DMS153 treated with DMSO at 0.1 percent for 48 hours (cell line): ENCODE measurements around the gene C11orf58.

Source experiments
- DNase-seq: peaks from one replicate; lab custom pipeline; 2025; ENCODE audit not compliant: unreplicated experiment; lab: John Stamatoyannopoulos, UW

C11orf58 gene

GRCh38 chr11:16738193-16738946, at the start of gene C11orf58:
C11orf58 (plus strand) TSS chr11:16738647; CDS start chr11:16738779, 132 bp downstream.
- DNase-seq, result peak; percentile 96

GRCh38 chr11:16690086-16690485, 48.4 kb upstream of the C11orf58 start:
- no peak for DNase-seq

- no peak for DNase-seq
Measured at GRCh38 chr11:16703795-16704194, 34.7 kb upstream of the C11orf58 start.

- no peak for DNase-seq
Measured at GRCh38 chr11:16713594-16713993, 24.9 kb upstream of the C11orf58 start.

- no peak for DNase-seq
Measured at GRCh38 chr11:16722581-16723344, 15.7 kb upstream of the C11orf58 start.

- no peak for DNase-seq
Measured at GRCh38 chr11:16727806-16728205, 10.6 kb upstream of the C11orf58 start.

GRCh38 chr11:16737818-16738192, 642 bp upstream of the C11orf58 start:
- peak; percentile 42 for DNase-seq

- DNase-seq, result peak; percentile 66
Measured at GRCh38 chr11:16738947-16739815, 734 bp downstream of the C11orf58 start.

- DNase-seq, result no peak
Measured at GRCh38 chr11:16741473-16741872, 3.0 kb downstream of the C11orf58 start.

- no peak for DNase-seq
Measured at GRCh38 chr11:16743478-16743877, 5.0 kb downstream of the C11orf58 start.

GRCh38 chr11:16744128-16744725, 5.8 kb downstream of the C11orf58 start:
- no peak for DNase-seq

GRCh38 chr11:16745950-16746605, 7.6 kb downstream of the C11orf58 start:
- DNase-seq, result no peak

GRCh38 chr11:16749092-16749491, 10.6 kb downstream of the C11orf58 start:
- DNase-seq, result no peak

- no peak for DNase-seq
Measured at GRCh38 chr11:16749666-16750065, 11.2 kb downstream of the C11orf58 start.

GRCh38 chr11:16750417-16750816, 12.0 kb downstream of the C11orf58 start:
- DNase-seq, result no peak

GRCh38 chr11:16758382-16759024, 20.1 kb downstream of the C11orf58 start:
- no peak for DNase-seq

- DNase-seq, result no peak
Measured at GRCh38 chr11:16759857-16760508, 21.5 kb downstream of the C11orf58 start.

- no peak for DNase-seq
Measured at GRCh38 chr11:16763746-16764145, 25.3 kb downstream of the C11orf58 start.

GRCh38 chr11:16764888-16765287, 26.4 kb downstream of the C11orf58 start:
- DNase-seq, result no peak
